Stimulated activated CD4-positive, alpha-beta T cell treated with anti-CD3 and anti-CD28 coated beads, Interleukin-1b, Interleukin-23, amount 100 ng/mL, for 48 hours (primary cell): ENCODE data around the gene IQCB1.
"Not testable (repeated sequence)": the region's sequence is repeated elsewhere in the genome, so short reads cannot be mapped to it uniquely, and the experiment has no call there.

Source experiments
- DNase-seq: peaks from one replicate; pipeline ENCODE4 v3.0.0-alpha.2; 2020

Gene IQCB1

DNA sequence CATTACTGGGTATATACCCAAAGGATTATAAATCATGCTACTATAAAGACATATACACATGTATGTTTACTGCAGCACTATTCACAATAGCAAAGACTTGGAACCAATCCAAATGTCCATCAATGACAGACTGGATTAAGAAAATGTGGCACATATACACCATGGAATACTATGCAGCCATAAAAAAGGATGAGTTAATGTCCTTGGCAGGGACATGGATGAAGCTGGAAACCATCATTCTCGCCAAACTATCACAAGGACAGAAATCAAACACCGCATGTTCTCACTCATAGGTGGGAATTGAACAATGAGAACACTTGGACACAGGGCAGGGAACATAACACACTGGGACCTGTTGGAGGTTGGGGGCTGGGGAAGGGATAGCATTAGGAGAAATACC is 91.8 kb downstream of the IQCB1 start:
- DNase-seq, result not testable (repeated sequence)

GRCh38 chr3:121740896-121741295 is 94.0 kb downstream of the IQCB1 start:
- DNase-seq, result no peak

GRCh38 chr3:121739902-121740301 is 95.0 kb downstream of the IQCB1 start:
- no peak for DNase-seq

GRCh38 chr3:121737644-121738043 is 97.2 kb downstream of the IQCB1 start:
- DNase-seq, result no peak

DNA sequence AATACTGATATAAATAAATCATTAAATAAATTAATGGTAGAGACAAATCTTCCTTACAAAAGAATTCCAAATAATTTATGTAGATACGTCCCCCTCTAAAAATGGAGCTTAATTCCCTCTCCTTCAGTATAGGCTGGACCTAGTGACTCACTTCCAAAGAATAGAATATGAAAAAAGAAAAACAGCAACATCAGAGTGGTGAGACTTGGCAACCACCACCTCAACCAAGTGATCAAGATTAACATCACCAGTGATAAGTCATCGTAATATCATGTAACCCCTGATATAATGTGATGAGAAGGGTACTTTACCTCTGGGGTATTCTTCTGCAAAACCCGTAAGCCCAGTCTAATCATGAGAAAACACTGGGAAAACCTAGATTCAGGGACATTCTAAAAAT is 98.7 kb downstream of the IQCB1 start:
- peak; percentile 3 for DNase-seq

DNA sequence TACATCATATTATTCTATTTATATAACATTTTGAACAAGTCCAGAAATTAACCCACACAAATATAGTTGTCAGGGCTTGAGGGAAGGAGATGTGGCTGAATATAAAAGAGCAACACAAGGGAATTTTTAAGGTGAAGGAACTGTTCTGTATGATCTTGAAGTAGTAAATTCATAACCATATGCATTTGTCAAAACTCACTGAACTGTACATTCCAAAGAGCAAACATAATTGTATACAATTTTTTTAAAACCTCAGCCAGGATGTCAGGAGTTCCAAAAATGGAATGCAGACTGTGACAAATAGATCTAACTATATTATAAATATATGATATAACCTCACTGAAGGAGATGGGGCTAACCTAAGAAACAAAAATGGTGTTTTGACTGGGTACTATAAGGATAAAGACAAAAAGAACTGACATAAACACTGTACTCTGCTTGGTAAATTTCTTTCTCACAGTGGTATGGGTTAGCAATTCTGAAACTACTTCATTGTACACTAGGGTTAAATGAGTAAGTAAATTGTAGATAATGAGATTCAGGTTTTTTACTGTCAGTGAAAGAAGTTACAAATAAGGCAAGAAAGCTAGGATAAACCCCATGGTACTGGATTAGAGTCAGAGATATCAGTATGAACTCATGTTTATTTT is 99.7 kb downstream of the IQCB1 start:
- no peak for DNase-seq

DNA sequence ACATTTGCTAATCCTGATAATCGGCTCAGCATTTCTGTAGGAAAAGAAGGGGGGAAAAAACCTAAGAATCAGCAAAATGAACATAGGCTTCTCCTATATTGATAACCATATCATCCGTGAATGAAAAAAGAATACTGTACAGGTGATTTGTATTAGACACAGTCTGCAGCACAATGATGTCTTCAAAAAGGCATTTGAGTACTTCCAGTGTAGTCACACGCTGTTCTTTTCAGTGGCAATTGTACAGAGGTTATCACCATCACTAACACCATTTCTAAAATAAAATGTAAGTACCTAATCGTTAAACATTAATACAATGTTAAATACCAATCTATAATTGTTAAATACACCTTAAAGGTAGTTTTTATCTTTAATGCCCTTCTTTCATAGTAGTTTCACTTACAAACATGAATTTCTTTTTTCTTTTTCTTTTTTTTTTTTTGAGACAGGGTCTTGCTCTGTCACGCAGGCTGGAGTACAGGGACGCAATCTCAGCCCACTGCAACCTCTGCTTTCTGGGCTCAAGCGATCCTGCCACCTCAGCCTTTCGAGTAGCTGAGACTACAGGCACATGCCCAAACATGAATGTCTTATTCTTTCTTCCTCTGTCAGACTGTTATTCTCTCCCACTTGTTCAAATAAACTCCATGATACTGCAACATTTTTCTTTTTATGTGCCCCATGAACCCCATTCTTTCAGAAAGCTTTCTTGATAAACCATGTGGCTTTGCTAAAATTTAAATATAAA is 103.7 kb downstream of the IQCB1 start:
- no peak for DNase-seq

DNA sequence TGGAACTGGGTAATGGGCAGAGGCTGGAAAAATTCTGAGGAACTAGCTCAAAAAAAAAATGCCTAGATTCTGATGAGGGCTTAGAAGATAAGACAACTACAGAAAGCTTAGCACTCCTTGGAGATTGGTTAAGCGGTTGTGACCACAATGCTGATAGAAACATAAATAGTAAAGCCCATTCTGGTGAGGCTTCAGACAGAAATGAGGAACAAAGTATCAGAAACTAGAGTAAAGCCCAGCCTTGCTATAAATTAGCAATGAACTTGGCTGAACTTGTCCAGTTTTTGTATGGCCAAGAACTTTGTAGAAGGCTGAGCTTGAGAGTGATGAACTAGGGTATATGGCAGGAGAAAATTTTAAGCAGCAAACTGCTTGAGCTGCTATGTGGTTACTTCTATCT is 110.7 kb downstream of the IQCB1 start:
- DNase-seq, result no peak

- DNase-seq, result no peak
Observed at GRCh38 chr3:121723485-121723884, 111.4 kb downstream of the IQCB1 start.

DNA sequence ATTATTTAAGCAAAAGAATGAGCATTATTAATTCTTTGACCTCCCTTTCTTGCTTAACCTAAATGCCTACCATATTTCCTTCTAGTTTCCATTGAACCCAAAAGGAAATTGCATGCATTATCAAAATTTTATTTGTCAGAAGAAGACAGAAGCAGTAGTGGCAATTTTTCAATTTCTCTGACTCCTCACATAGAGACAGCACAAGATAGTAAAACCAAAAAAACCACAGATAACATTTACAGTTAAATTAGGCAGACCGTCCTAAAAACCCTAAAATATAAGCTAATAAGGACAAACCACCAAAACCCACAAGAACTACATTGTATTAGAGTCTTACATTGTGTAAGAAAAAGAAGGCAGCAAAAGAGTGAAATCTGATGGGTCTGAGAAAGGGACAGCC is 112.4 kb downstream of the IQCB1 start:
- DNase-seq, result no peak

DNA sequence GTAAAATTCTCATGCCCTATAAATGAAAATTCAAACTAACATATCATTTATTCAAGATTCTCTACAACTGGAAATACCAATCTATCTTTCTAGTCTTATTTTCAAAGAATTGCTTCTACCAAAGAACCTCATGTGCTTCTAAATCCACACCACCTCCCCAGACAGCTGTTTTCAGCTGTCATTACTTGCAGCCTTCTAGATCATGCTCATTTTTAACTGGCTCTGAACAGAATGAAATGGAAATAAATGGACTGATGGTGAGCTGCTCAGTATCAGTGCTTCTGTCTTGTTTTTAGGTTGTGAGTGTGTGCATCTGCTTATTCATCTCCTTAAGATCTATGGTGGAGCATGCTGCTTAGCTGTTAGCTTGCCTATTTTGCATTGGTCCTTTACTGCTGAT is 114.7 kb downstream of the IQCB1 start:
- no peak for DNase-seq
